A673 (cell line): ENCODE results near the gene CYP2F1. TPM values are rescaled to one million over a fixed set of nuclear protein-coding genes. Genes with fewer than 3 reads are reported as not detected.
"Not testable (repeated sequence)": the region's sequence is repeated elsewhere in the genome, so short reads cannot be mapped to it uniquely, and the experiment has no call there.

Source experiments
- BruUV-seq: library from RNA; stranded (reverse); fragments of 400-500 nt; replicated peaks from 2 replicates; lab custom pipeline; 2021; lab: Mats Ljungman, UMichigan
- CTCF ChIA-PET: fragments of 300-600 bp; sonication (Branson Sonifier 250); formaldehyde crosslinking; loops from one replicate; lab custom pipeline; 2022; ENCODE audit warnings: antibody characterized with exemption; lab: Charles Lee
- POLR2A ChIA-PET: fragments of 300-600 bp; sonication (Branson Sonifier 250); formaldehyde crosslinking; loops from one replicate; lab custom pipeline; 2022; ENCODE audit warnings: antibody characterized with exemption; ENCODE audit not compliant: low non-redundant PET; lab: Charles Lee
- DNase-seq: peaks from one replicate; pipeline ENCODE4 v3.0.0-alpha.2; 2015; ENCODE audit warnings: low spot score
- H3K27ac ChIP-seq: fragments of 200-600 bp; sonication (generic); 2 replicates; pipeline ENCODE4 v1.5.1; 2016; ENCODE audit warnings: mixed run types, low read depth, mild to moderate bottlenecking, mixed read lengths, antibody characterized with exemption, low read length; ENCODE audit not compliant: poor library complexity, severe bottlenecking
- H3K27me3 ChIP-seq: fragments of 200-600 bp; sonication (generic); replicated peaks from 2 replicates; pipeline ENCODE4 v1.6.1; 2017; ENCODE audit warnings: mixed run types, low read depth, mild to moderate bottlenecking, mixed read lengths, antibody characterized with exemption, low read length; ENCODE audit not compliant: insufficient read depth, poor library complexity
- H3K36me3 ChIP-seq: fragments of 200-600 bp; sonication (generic); 2 replicates; pipeline ENCODE4 v1.6.1; 2016; ENCODE audit warnings: mixed run types, mild to moderate bottlenecking, mixed read lengths, antibody characterized with exemption, low read length; ENCODE audit not compliant: insufficient read depth, poor library complexity, severe bottlenecking
- H3K4me1 ChIP-seq: fragments of 200-600 bp; sonication (generic); 2 replicates; pipeline ENCODE4 v1.6.1; 2017; ENCODE audit warnings: mixed run types, mild to moderate bottlenecking, mixed read lengths, antibody characterized with exemption, low read length; ENCODE audit not compliant: insufficient read depth, poor library complexity, severe bottlenecking
- H3K4me3 ChIP-seq: fragments of 200-600 bp; sonication (generic); 2 replicates; pipeline ENCODE4 v1.5.1; 2016; ENCODE audit warnings: low read depth, mixed run types, mild to moderate bottlenecking, mixed read lengths, low read length; ENCODE audit not compliant: poor library complexity, severe bottlenecking
- H3K9me3 ChIP-seq: fragments of 200-600 bp; sonication (generic); 2 replicates; pipeline ENCODE4 v1.6.1; 2016; ENCODE audit warnings: mixed run types, low read depth, mild to moderate bottlenecking, mixed read lengths, antibody characterized with exemption, low read length; ENCODE audit not compliant: poor library complexity, severe bottlenecking
- CTCF ChIP-seq: fragments of 300-800, 200-600 bp; sonication (generic); conservative IDR thresholded peaks from 2 replicates; pipeline ENCODE4 v1.5.1; 2017; ENCODE audit warnings: low read depth, mild to moderate bottlenecking, antibody characterized with exemption, low read length, moderate library complexity, mixed read lengths
- EZH2 ChIP-seq: fragments of 200-600 bp; sonication (generic); IDR thresholded peaks from 2 replicates; pipeline ENCODE4 v1.6.1; 2017; ENCODE audit warnings: borderline replicate concordance, low read depth, mild to moderate bottlenecking, mixed read lengths, antibody characterized with exemption, low read length; ENCODE audit not compliant: poor library complexity, severe bottlenecking
- intact Hi-C: fragments of 100-400 bp; cut with micrococcal nuclease; formaldehyde crosslinking; loops from one replicate; pipeline ENCODE4 v1.10.0; 2022; ENCODE audit not compliant: unreplicated experiment
- total RNA-seq: library from RNA; stranded (reverse); gene quantifications from 2 replicates; pipeline ENCODE4 v1.2.3, GENCODE V29; 2021

The CYP2F1 gene
- total RNA-seq, 1 experiment from 2014 or later: not detected

GRCh38 chr19:41136636-41137455 is 22.6 kb downstream of the CYP2F1 start:
- Histone ChIP-seq H3K27ac (no peak overlapping the region), H3K9me3 (no peaks in the 10 kb centered on the region), H3K4me3 (no peak overlapping the region), H3K4me1 (no peaks in the 10 kb centered on the region), H3K27me3 (no peaks in the 10 kb centered on the region), H3K36me3 (no peaks in the 10 kb centered on the region)
- intact Hi-C loops: no loop called here
- TF ChIP-seq CTCF (no peak), EZH2 (no peak)
- ChIA-PET POLR2A (no interaction called here), CTCF (no interaction called here)
- BruUV-seq: no TSS peak
- no peak for DNase-seq

GRCh38 chr19:41144403-41144802 is 30.2 kb downstream of the CYP2F1 start:
- CTCF ChIA-PET: interaction anchor here (0.7 to 1.5 kb wide), 10 partner anchors 17 to 485 kb away, joined by 4 to 14 read pairs (median 4); no protein-coding TSS in a partner anchor
- BruUV-seq: no TSS peak
- H3K27me3 ChIP-seq: peaks cover 8% of the 10 kb centered on the region
- POLR2A ChIA-PET: no interaction called here
- H3K4me1 ChIP-seq: no peaks in the 10 kb centered on the region
- H3K27ac ChIP-seq: no peak overlapping the region
- peak; percentile 83 for DNase-seq
- peak; percentile 85 for TF ChIP-seq CTCF
- no peak for TF ChIP-seq EZH2
- no peaks in the 10 kb centered on the region for H3K9me3 ChIP-seq
- H3K36me3 ChIP-seq: no peaks in the 10 kb centered on the region
- intact Hi-C loops: loop anchor here (2.0 to 5.0 kb wide), 2 partner anchors 172 to 482 kb away; no protein-coding TSS in a partner anchor
- no peak overlapping the region for H3K4me3 ChIP-seq

GRCh38 chr19:41149831-41150230 is 35.6 kb downstream of the CYP2F1 start:
- intact Hi-C loops: no loop called here
- Histone ChIP-seq H3K27me3 (peaks cover 8% of the 10 kb centered on the region), H3K4me1 (no peaks in the 10 kb centered on the region), H3K36me3 (no peaks in the 10 kb centered on the region), H3K9me3 (no peaks in the 10 kb centered on the region), H3K27ac (no peak overlapping the region), H3K4me3 (no peak overlapping the region)
- DNase-seq: no peak
- TF ChIP-seq CTCF (no peak), EZH2 (no peak)
- POLR2A ChIA-PET: interaction anchor here (0.6 kb wide), 1 partner anchor 1219 kb away, joined by 5 read pairs; no protein-coding TSS in a partner anchor
- no TSS peak for BruUV-seq
- CTCF ChIA-PET: interaction anchor here (0.7 kb wide), 1 partner anchor 113 kb away, joined by 8 read pairs; no protein-coding TSS in a partner anchor

GRCh38 chr19:41150986-41151385 is 36.8 kb downstream of the CYP2F1 start:
- H3K27me3 ChIP-seq, H3K4me3 ChIP-seq, H3K4me1 ChIP-seq, H3K9me3 ChIP-seq, H3K27ac ChIP-seq, CTCF ChIA-PET, POLR2A ChIA-PET, intact Hi-C loops, BruUV-seq, DNase-seq, H3K36me3 ChIP-seq: not testable (repeated sequence)
